CD4-positive, alpha-beta T cell treated with Interleukin-10 for 1 hour (primary cell): ENCODE results near the gene FAM20B.
"Not testable (repeated sequence)": the region's sequence is repeated elsewhere in the genome, so short reads cannot be mapped to it uniquely, and the experiment has no call there.

Experiments
- DNase-seq: peaks from one replicate; pipeline ENCODE4 v3.0.0-alpha.2; 2020

Gene FAM20B

DNA sequence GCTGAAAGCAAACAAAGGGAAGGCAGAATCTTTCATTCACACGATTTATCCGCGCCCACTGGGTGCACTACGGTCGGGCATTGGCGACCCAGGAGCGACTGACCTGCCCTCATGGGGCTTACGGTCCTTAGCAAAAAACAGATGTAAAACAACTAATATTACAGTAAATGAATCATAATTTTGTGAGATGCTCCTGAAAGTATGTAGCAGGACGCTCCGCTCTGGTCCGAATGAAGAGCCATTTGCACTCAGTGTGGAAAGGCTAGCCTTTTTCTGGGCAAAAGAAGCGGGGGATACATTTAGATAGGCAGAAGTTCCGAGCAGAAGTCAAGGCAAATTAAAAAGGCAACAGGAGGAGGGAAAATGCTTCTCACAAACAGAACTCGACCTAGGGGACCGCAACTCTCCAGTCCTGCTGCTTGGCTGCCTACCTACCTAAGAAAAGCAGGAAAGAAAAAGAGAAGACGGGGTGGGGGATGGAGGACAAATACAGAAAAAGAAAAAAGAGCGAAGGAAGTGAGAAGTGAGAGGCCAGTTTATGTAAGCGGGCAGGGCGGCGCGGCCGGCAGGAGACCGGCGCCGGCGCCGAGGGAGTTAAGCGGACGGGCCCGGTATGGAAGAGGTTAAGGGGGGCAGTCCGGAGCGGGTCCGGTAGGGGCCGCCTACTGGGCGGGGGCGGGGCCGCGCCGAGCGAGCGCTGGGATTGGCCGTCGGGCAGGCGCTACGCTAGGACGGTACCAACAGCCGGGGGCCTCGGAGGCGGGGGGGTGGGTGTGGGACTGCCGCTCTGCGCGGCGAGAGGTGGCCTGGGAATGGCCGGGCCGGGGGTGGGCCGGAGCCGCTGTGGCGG lies at the start of gene FAM20B:
TSS of gene FAM20B (plus strand) at position 770 of the 850 bp plus-strand sequence. CDS start 17,954 bp downstream, outside the sequence.
- DNase-seq, result peak; percentile 93

GRCh38 chr1:178976541-178976940 lies 49.2 kb upstream of the FAM20B start:
- DNase-seq, result no peak

DNA sequence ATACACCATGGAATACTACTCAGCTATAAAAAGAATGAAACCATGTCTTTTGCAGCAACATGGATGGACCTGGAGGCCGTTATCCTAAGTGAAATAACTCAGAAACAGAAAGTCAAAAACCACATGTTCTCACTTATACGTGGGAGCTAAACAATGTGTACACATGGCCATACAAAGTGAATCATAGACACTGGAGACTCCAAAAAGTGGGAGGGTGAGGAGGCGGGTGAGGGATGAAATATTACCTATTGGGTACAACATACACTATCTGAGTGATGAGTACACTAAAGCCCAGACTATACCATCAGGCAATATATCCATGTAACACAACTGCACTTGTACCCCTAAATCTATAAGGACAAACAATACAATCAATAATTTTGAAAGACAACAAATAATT lies 39.5 kb upstream of the FAM20B start:
- DNase-seq, result no peak

DNA sequence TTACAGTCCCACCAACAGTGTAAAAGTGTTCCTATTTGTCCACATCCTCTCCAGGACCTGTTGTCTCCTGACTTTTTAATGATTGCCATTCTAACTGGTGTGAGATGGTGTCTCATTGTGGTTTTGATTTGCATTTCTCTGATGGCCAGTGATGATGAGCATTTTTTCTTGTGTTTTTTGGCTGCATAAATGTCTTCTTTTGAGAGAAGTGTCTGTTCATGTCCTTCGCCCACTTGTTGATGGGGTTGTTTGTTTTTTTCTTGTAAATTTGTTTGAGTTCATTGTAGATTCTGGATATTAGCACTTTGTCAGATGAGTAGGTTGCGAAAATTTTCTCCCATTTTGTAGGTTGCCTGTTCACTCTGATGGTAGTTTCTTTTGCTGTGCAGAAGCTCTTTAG lies 37.5 kb upstream of the FAM20B start:
- not testable (repeated sequence) for DNase-seq

DNA sequence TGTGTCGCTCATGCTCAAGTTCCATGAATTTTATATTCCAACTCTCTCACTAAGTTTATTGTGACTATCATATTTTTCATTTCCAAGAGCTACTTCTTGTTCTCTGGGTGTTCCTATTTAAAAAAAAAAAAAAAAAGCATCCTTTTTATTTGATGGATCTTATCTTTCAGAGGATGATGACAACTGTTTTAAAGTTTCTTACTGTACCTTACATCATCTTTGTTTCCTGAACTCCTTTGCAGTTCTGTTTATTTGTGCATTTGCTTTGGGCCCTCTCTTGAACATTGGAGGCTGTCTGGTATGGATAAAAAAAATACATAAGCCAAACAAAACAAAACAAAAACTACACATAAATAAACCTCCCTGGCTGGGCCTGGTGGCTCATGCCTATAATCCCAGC lies 32.1 kb upstream of the FAM20B start:
- no peak for DNase-seq

DNA sequence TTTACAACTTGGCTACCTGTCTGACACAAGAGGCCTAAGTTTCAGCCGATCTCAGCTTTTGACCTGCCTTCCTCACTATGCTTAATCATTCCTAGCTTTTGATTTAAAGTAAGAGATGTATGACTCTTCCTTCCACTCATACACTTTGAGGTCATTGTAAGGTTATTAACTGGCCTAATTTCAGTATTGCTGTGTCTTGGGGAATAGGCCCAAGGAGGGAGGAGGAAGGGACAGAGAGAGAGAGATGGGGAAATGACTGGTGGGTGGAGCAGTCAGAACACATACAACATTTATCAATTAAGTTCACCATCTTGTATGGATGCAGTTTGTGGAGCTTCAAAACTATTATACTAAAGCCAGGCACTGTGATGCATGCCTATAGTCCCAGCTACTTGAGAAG lies 28.3 kb upstream of the FAM20B start:
- no peak for DNase-seq

DNA sequence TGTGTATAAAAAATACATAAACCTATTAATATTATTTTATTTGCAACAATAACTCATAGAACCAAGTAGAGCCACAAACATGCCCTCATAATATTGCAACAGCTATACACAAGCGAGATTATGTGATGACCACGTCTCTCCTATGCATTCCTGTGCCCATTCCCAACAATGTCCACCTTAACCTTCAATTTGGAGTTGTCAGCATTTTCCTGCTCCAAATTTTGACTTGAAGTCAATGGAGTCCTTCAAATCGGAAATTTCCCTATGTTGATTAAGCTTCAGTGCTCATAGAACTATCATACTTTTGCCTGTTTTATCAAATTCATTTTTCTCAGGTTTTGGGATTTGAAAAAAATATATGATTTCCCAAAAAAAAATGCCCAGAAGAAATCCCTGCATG lies 27.4 kb upstream of the FAM20B start:
- DNase-seq, result no peak

DNA sequence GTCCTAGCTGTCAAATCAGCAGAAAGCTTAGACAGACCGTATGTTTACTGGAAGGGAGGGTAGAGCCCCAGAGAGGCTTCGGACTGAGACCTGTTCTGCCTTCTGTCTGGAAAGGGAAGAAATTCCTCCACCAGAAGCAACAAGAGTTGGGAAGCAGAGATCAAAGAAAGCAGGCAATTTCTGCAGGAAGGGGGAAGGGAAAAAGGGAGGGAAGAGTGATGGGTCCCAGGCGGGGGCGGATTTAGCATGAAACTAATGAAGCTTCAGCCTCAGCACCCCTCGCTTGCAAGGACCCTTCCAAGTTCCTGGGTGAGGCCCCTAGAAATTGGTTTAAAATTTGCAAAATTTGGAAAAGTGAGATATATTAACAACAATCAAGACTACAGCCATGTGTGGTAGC lies 26.6 kb upstream of the FAM20B start:
- DNase-seq, result no peak

- no peak for DNase-seq
Observed at GRCh38 chr1:179001451-179001850, 24.2 kb upstream of the FAM20B start.

- not testable (repeated sequence) for DNase-seq
Observed at GRCh38 chr1:179002064-179002463, 23.6 kb upstream of the FAM20B start.

DNA sequence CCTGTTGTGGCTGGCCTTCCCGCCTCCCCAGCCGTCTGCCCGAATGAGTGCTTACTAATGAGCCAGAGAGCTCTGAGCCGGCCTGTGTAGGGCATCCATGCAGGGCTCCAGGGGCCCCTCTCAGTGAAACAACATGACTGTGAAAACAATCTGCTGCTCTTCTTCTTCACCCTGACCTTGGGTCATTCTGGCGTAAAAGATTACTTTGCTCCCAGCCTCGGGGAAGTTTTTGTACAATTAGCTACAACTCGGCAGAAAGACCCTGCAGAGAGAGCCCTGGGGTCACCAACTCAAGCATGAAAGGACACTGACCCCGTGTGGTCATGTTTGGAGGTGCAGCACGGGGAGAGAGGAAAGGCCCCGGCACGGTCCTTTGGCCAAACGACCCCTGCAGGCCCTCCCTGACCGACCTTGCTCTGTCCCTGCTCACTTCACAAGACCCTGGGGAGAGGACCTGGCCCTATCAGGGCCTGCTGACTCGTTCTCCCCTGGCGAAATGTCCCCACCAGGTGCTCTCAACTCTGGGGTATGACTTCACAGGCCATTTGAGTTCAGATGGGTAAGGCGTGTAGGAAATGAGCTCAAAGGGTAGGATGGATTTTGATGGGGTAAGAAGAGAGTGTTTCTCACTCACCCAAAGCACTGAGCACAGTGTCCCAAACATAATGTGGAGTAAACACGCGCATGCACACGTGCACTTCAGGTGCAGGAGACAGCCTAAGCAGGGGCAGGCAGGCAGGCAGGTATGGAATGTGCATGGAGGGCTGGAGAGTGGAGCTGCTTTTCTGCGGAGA lies 22.9 kb upstream of the FAM20B start:
- peak; percentile 67 for DNase-seq

- DNase-seq, result no peak
Observed at GRCh38 chr1:179003512-179004066, 22.1 kb upstream of the FAM20B start.

DNA sequence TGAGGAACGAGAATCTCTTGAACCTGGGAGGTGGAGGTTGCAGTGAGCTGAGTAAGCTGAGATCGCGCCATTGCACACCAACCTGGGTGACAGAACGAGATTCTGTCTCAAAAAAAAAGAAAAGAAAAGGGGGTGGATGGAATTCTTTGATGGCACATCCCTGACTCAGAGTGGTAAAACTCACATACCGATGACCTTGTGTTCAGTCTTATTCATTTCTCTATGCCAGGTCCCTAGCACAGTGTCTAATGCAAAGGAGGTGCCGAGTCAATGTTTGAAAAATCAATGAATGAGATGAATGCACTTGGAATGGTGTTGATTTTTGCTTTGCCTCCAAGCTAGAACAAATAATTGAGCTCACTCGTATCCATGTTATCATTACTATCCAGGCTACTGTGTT lies 18.5 kb upstream of the FAM20B start:
- no peak for DNase-seq

GRCh38 chr1:179010671-179011070 lies 15.0 kb upstream of the FAM20B start:
- no peak for DNase-seq

GRCh38 chr1:179012038-179012437 lies 13.7 kb upstream of the FAM20B start:
- no peak for DNase-seq

- DNase-seq, result no peak
Observed at GRCh38 chr1:179014123-179014522, 11.6 kb upstream of the FAM20B start.

DNA sequence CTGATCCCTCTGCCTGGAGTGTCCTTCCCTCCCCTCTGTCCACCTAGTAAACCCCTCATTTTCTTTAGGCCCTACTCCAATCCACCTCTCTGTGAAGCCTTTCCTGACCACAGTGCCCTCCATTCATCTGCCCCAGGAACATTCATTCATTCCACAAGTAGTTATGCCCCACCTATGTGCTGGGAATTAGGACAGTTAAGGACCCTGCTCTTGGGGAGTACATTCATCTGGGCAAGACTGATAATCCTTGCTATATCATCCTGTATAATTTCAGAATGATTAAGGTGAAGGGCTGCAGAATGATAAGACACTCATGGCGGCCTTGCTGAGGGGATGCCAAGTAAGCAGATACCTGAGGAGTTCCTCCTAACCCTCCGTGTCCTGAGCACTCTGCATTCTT lies 10.3 kb upstream of the FAM20B start:
- DNase-seq, result no peak

DNA sequence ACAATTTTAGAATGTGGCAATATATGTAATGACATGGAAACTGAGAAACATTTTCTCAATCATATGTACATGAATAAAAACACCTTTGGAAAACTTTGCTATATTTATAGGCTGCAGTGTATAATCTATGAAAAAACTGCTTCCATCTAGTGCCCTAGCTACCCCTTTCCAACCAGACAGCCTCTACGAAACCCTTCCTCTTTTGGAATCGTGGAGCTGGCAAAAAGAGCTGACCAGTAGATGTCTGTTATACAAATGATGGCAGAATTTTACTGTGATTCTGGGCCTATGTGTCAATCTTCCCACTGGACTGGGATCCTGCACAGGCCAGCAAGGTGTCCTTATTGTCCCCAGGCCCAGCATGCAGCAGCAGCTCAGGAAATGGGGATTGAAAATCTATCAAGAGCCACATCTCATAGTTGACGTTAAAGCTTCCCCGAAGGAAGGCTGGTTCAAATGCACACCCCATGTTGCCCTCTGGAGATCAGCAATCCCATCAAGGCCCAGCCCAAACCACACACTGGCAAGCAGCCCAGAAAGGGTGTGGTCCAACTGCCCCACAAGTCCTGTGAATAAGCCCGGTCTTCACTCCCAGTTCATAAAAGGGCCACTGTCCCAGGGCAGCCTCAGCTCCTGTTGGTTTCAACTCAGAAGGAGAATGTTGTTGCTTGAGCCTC lies 8.8 kb upstream of the FAM20B start:
- DNase-seq, result no peak

DNA sequence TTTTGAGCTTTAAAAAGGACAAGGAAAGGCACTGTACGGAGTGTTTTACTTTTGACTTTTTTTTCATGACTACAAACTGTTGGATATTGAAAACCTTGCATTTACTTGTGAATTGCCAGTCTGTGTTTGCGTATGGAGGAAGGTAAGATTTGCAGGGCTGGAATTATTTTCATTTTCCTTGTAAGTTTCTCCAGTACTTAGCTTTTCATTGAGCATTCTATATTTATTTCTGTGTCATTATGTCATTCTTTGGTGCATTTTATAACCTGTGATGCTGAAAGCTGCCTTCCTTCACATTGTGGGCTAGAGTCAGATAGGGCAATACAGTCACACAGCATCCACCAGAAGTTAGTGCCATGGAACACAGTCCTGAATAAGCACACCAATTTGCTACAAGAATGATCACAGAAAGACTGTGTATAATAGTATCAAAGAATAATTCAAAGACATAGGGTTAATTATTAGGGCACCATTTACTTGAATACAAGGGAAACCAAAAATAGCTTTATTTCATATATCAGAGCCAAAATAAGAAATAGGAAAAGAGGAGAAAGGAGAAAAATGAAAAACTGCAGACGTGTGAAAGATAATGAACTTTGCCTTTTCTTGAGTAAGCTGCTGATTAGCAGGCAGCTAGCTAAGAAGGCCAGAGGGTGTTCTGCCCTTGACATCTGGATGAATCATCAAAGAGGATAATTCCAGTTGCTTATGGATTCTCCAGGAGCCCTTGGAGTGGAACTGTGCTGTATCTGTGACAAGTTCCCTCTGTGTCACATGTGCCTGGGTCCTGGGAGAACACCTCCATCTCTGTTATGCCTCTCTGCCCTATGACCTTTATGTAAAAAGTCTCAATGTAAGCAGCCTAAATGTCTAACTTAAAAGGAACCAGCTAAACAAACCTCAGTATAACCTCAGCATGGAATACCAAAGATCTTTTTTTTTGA lies 8.0 kb upstream of the FAM20B start:
- DNase-seq, result no peak

DNA sequence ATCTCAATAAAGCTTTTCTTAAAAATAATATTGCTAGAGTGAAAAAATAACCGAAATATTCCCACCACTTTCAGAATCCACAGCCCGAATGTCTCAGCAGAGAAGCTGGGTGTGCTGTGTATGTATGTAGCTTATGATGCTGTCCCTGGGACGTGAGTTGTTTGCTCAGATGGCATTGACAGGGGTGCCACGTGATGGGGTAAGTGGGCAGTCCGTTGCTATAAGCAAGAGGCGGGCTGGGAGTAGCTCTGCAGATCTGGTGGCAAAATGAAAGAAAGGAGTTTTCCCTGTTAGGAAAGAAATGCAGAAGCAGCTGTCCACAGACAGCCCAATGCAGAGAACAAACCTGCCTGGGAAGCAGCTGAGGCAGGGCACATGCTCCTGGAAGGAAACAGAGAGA lies 3.8 kb upstream of the FAM20B start:
- DNase-seq, result no peak

DNA sequence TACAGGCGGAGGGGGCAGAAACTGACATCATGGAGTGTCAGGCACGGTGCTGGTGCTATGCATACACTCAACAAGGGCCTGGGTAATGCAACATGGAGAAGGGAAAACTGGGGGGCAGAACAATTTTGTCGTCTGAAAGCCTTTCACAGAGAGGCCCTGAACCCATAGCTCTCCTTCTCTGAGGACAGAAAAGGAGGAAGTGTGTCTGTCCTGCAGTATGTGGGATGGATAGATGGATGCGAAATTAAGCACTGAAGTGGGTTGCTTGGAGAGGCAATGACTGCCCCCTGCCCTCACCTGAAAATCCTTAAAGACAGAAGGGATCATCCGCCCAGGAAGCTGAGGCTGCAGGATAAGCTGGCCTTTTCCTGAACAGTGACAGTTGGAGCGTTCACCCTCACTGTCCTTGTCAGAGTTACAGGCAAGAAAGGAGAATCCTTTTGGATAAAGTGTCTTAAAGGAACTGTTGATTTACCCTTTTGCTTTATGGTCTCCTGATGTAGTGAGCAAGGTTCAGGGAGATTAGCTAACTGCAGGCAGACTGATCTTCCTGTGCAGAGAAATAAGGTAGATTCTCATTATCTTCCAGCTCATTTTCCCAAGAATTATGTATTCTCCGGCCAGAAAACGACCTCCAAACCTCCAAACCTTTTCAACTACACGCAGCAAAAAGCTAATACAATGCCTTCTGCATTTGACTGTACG lies 1.6 kb upstream of the FAM20B start:
- DNase-seq, result no peak
